Stimulated activated CD4-positive, alpha-beta T cell treated with anti-CD3 and anti-CD28 coated beads, Interleukin-2, amount 100 ng/mL, for 24 hours (primary cell): Measurements from ENCODE around the gene LAYN.

Experiments
- DNase-seq, 2 donors: peaks; one replicate each; pipeline ENCODE4 v3.0.0-alpha.2; 2020

LAYN gene

GRCh38 chr11:111531687-111532364 lies 8.7 kb upstream of the LAYN start:
- DNase-seq: peak; percentile 64 to 72

- no peak for DNase-seq
Measured at GRCh38 chr11:111532365-111532709, 8.2 kb upstream of the LAYN start.

- no peak for DNase-seq
Measured at GRCh38 chr11:111535281-111535680, 5.2 kb upstream of the LAYN start.

DNA sequence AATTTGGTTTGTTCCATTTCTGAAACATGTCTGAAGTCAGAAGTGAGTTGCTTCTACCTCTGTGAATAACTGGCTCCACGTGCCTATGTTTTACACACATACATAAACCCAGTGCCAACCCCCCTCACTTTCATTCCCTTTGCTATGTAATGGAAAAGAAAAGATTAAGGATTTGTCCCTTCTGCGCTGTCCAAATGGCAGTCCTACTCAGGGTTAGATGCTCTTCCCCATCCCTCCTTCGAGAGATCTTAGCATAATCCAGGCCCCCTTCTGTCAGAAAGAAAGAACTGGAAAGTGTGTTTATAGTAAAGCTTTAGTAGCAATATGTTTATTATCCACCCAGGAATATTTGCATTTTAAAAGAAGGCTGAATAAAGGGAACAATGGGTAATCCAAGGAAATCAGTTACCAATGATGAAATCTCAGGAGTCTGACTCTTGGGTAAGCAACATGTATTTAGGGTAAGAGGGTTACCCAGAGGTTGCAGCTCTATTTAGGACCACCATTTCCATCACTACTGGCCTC lies 3.1 kb upstream of the LAYN start:
- no peak for DNase-seq

GRCh38 chr11:111538407-111539114 lies 2.0 kb upstream of the LAYN start:
- DNase-seq: no peak

GRCh38 chr11:111539426-111540113 lies 950 bp upstream of the LAYN start:
- no peak for DNase-seq

DNA sequence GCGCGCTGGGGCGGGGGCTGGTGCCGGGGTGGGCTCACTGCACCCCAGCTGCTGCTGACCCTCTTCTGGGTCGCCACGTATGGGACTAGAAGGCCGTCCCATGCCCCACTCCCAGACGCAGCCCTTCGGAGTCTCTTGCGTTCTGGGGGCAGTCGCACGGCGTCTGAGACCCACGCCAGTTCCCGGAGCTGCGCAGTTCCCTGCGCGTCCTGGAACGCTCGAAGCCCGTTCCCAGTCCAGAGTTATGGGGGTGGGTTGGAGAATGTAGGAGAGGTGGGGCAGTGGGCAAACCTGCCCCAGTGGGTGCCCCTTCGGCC lies 375 bp downstream of the LAYN start:
- no peak for DNase-seq

DNA sequence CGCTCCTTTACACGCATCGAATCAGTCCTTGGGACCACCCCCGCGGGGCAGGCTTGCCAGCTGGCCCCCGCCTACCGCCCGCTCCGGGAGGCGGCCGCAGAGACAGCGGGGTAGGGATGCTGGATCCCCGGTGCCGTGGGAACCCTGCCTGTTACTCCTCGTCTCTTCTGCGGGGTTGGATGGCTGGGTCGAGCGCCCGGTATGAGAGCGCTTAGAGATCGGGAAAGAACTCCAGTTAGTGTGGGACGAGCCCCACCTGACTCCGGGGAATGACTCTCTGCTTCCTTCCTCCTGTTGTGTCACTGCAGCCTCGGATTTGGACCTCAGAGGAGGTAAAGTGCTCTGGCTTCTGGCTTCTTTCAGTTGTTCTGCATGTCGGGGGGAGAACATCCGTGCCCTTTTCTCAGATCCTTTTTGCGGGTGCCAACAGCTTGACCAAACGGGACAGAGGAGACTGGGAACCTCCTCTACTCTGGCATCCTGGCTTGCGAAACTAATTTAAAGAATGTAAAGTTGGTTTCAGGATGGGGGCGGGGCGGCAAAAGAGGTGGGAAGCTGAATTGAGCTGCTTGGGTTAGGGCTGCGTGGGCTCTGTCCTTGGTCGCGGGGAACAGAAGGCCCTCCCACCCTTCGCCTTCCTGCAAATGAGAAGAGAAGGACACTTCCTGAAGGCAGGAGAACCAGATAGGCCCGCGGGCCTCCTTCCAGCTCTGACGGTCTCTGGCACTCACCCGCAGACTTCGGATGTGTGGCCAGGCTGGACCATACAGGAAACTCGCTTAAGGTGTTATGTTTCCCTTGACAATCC lies 938 bp downstream of the LAYN start:
- DNase-seq: peak in 1 of 2 donors; percentile 16

GRCh38 chr11:111542606-111543275 lies 2.2 kb downstream of the LAYN start:
- no peak for DNase-seq

- no peak for DNase-seq
Measured at GRCh38 chr11:111548525-111548924, 8.0 kb downstream of the LAYN start.

GRCh38 chr11:111549196-111549868 lies 8.8 kb downstream of the LAYN start:
- no peak for DNase-seq

GRCh38 chr11:111549869-111550203 lies 9.3 kb downstream of the LAYN start:
- DNase-seq: no peak

- DNase-seq: no peak
Measured at GRCh38 chr11:111550258-111550657, 9.7 kb downstream of the LAYN start.

GRCh38 chr11:111554532-111554931 lies 14.0 kb downstream of the LAYN start:
- DNase-seq: no peak

DNA sequence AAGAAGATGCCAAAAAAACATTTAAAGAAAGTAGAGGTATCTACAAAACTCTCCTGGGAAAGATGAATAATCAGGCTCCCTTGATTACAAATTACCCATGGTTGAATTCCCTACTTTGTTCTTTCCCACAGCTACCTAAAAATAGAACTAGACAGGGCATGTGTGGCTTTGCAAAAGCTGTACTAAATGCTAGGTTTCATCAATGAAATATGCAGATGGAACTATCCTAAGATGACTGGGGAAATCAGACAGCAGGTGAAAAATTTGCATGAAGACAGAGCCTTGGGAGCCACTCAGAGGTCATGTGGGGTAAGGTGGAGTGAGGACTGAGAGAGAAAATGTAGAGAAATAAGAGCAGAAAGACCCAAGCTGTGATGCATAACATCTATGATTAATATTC lies 14.7 kb downstream of the LAYN start:
- DNase-seq: no peak

GRCh38 chr11:111557425-111558111 lies 17.0 kb downstream of the LAYN start:
- no peak for DNase-seq

- no peak for DNase-seq
Measured at GRCh38 chr11:111559800-111560464, 19.4 kb downstream of the LAYN start.

GRCh38 chr11:111560800-111561199 lies 20.3 kb downstream of the LAYN start:
- no peak for DNase-seq

DNA sequence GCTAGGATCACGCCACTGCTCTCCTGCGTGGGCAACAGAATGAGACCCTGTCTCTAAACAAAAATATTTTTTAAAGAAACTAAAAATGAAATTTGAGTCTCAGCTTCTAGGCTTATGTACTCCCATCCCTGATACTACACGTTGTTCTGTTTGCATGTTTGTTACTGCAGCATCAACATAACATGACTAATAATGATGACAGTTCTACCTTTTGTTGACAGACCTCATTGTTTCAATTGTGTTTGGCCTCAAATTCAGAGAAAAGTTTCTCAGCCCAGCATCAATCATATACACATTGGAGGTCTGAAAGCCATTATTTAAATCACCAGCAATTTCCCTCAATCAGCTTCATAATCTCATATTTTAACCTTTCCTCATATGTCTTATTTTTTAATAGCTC lies 20.8 kb downstream of the LAYN start:
- no peak for DNase-seq

DNA sequence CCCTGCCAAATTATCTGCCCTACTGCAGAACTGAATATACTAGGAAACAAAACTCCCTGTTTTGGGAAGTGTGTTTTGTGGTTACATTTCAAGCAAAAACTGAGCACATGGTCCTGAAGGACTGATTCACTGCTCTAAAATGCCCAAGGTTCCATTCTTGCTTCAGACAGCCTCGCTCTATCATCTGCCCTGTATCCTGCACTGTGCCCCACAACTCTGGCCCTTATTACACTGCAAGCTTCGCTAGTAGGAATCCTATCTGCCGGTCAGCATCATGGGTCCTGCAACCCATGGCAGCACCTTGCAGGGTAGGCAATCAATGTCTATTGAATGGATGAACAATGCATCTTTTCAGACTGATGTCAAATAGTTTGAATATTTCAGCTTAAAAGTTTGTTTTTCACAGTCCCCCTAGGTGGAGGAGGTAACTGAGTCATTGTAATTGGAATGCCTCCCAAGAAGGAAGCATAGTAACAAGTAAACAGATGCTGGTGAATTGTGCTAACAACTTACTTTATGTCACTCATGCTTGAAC lies 21.3 kb downstream of the LAYN start:
- no peak for DNase-seq
